Colonic mucosa (tissue), 4 donors: ENCODE data around the gene CALY. TPM values are rescaled to one million over a fixed set of nuclear protein-coding genes. Genes with fewer than 3 reads are reported as not detected.

Experiments used
- DNase-seq: peaks from one replicate; pipeline ENCODE4 v3.0.0-alpha.2; 2020
- H3K27ac ChIP-seq: fragments of 200-600 bp; one replicate; pipeline ENCODE4 v1.8.0; 2021
- H3K27me3 ChIP-seq: fragments of 200-600 bp; one replicate; pipeline ENCODE4 v1.8.0; 2021
- H3K36me3 ChIP-seq: fragments of 200-600 bp; one replicate; pipeline ENCODE4 v1.8.0; 2021
- H3K4me1 ChIP-seq: fragments of 200-600 bp; one replicate; pipeline ENCODE4 v1.8.0; 2021; ENCODE audit warnings: mild to moderate bottlenecking
- H3K4me3 ChIP-seq: fragments of 200-600 bp; one replicate; pipeline ENCODE4 v1.8.0; 2021
- H3K9ac ChIP-seq, 2 donors: one replicate each; pipeline ENCODE4 v1.7.0; 2013; ENCODE audit warnings: control low read depth in 2 of 2, low read depth in 2 of 2, low read length in 2 of 2
- H3K9me3 ChIP-seq: fragments of 200-600 bp; one replicate; pipeline ENCODE4 v1.8.0; 2021
- intact Hi-C: fragments of 100-400 bp; cut with DNase I; formaldehyde crosslinking; loops from one replicate; pipeline ENCODE4 v1.14.1; 2022
- total RNA-seq, 2 donors: library from RNA; stranded (reverse); fragmentation: NEBNext Ultra II Directional in 1 of 2; extraction: Animal tissue kit (Norgen Biotek cat#: 25700) in 1 of 2; gene quantifications; one replicate each; pipeline ENCODE4 v1.2.1, GENCODE V29; 2021
- TF ChIP-seq, protein P1 (sequence below): fragments of 200-600 bp; IDR thresholded peaks from one replicate; pipeline ENCODE4 v1.8.0; 2022; ENCODE audit warnings: antibody characterized with exemption, mild to moderate bottlenecking
- donor health status: healthy.
- donor health status: DM: no; HTN: no; CAD: no.
- donor health status: DM: no; HTN: no; CAD: no.

Gene CALY
- total RNA-seq, 2 donors from 2014 or later = 1.6 TPM; not detected in 1

DNA sequence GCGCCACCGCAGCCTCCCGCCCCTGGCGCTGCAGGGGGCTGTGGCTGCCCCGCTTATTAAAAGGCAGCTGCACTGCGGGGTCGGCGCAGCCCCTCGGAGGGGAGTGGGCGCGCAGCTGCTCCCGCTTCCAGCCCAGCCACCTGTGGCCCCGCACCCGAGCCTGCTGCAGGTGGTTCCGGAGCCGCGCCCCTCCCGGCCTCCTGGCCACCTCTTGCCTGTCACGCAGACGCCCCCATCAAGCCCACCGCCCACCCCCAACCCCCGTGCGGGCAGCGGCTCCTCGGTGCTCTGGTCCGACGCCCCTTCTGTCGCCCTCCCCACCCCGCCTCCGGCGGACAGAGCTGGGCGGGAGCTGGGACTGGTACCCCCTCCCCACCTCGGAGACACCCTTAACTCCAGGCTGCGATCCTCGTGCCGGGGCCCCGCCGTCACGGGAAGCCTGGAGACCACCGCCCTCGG, 549 bp downstream of the CALY start:
- Histone ChIP-seq H3K27me3 (peaks cover 31% of the 10 kb centered on the region), H3K36me3 (no peaks in the 10 kb centered on the region), H3K27ac (no peak overlapping the region), H3K9me3 (no peaks in the 10 kb centered on the region), H3K4me3 (peak overlapping the region; percentile 30), H3K9ac (no peak overlapping the region), H3K4me1 (no peaks in the 10 kb centered on the region)
- TF ChIP-seq, protein P1, sequence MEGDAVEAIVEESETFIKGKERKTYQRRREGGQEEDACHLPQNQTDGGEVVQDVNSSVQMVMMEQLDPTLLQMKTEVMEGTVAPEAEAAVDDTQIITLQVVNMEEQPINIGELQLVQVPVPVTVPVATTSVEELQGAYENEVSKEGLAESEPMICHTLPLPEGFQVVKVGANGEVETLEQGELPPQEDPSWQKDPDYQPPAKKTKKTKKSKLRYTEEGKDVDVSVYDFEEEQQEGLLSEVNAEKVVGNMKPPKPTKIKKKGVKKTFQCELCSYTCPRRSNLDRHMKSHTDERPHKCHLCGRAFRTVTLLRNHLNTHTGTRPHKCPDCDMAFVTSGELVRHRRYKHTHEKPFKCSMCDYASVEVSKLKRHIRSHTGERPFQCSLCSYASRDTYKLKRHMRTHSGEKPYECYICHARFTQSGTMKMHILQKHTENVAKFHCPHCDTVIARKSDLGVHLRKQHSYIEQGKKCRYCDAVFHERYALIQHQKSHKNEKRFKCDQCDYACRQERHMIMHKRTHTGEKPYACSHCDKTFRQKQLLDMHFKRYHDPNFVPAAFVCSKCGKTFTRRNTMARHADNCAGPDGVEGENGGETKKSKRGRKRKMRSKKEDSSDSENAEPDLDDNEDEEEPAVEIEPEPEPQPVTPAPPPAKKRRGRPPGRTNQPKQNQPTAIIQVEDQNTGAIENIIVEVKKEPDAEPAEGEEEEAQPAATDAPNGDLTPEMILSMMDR = no peak
- DNase-seq = no peak
- intact Hi-C loops = no loop called here

DNA sequence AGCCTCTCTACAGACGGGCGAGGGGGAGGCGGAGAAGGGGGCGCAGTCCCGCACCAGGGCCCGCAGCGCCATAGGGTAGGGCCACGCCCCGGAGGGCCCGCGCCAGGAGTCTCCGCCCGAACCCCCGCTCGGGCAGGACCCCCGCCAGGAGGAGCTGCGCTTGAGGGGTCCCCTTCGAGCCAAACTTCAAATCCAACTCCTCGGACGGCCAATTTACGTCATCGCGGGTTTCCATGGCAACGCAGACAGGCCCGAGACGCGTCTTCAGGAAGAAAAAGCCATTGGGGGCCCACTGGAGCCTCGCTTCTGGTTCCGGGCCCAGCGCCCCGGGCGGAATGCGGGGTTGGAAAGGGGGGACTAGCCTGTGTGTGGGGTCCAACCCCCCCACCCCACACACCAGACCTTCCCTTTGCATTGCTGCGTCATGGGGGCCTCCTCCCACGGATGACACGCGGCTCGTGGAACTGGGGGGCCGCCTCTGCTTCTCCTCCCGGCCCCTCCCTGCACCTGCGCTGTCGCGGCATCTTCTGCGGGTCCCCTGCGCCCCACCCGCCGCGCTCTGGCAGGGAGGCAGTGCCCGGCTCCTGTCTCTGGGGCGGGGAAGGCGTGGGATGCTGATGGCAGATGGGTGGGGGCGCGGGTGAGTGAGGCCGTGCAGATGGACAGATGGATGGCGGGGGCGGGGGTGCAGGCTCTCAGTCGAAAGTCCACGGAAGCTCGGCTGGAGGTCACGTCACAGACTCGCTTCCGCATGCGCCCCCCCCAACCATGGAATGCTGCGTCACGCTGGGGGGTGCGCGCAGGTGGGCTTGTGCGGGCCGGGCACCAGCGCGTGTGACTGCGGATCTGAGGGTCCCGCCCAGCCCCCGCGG, 1.2 kb downstream of the CALY start:
- peak; percentile 44 for DNase-seq
- TF ChIP-seq, protein P1 = no peak
- peaks cover 31% of the 10 kb centered on the region for H3K27me3 ChIP-seq
- peak overlapping the region; percentile 30 for H3K4me3 ChIP-seq
- intact Hi-C loops = no loop called here
- H3K27ac ChIP-seq = no peak overlapping the region
- no peaks in the 10 kb centered on the region for H3K36me3 ChIP-seq
- no peaks in the 10 kb centered on the region for H3K9me3 ChIP-seq
- no peaks in the 10 kb centered on the region for H3K4me1 ChIP-seq
- H3K9ac ChIP-seq = peak overlapping the region in 1 of 2 donors; percentile 43

DNA sequence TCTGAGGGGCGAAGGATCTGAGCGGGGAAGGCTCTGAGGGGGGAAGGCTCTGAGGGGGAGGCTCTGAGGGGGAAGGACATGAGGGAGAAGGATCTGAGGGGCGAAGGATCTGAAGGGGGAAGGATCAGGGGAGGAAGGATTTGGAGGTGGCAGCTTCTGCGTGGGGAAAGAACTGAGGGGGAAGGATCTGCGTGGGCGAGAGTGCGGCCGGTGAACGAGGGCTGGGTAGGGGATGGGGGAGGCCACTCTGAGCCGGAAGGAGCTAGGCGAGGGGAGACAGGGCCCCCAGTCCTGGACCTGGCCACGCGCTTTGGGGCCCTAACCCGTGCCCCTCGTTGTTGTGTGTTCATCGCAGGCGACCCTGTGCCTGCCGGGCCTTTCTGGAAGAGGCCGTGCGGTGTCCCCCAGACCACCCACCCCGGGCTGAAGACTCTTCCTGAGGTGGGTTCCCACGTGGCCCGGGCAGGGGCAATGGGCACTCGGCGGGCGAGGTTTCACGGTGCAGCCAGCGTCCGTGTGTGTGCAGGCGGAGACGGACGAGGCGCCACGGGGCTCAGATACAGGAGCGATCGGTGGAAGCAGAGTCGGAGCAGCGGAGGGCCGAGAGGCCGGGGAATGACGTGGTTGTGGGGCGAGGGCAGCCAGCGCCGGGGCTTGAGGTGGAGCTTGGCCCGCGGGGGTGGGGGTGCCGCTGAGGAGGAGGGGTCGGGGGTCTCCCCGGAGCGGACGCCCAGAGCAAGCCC, 2.0 kb downstream of the CALY start:
- peaks cover 31% of the 10 kb centered on the region for H3K27me3 ChIP-seq
- TF ChIP-seq, protein P1 = no peak
- H3K27ac ChIP-seq = no peak overlapping the region

DNA sequence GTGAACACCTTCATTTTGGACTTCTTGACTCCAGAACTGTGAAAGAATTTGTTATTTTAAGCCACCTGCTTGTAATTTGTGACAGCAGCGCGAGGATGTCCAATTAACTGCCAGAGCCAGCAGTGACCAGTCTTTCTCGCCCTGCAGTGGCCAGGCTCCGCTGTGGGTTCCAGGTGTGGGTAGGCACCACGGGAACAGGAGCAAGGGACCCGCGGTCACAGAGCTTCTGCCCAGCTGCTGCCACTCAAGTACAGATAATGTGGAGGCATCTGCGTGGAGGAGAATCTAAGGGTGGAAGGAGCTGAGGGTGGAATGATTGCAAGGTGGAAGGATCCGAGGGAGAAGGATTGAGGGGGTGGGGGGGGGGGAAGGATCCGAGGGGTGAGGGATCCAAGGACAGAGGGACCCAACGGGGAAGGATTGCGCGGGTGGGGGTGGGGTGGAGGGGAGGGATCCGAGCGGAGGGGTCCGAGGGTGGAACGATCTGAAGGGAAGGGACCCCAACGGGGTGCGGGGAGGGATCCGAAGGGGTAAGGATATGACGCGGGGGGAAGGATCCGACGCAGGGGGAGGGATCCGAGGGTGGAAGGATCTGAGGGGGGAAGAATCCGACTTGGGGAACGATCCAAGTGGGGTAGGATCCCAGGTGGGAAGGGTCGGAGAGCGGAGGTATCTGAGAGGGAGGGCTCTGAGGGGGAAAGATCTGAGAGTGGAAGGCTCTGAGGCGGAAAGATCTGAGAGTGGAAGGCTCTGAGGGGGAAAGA, 3.6 kb downstream of the CALY start:
- H3K4me1 ChIP-seq = no peaks in the 10 kb centered on the region
- no peak overlapping the region for H3K4me3 ChIP-seq
- no peak overlapping the region for H3K9ac ChIP-seq
- no peaks in the 10 kb centered on the region for H3K36me3 ChIP-seq
- H3K27me3 ChIP-seq = peaks cover 41% of the 10 kb centered on the region
- H3K9me3 ChIP-seq = no peaks in the 10 kb centered on the region
- H3K27ac ChIP-seq = no peak overlapping the region
- TF ChIP-seq, protein P1 = no peak
- no peak for DNase-seq
- intact Hi-C loops = no loop called here

More for the DNA sequence above, 2.0 kb downstream of the CALY start:
- H3K4me3 ChIP-seq = peak overlapping the region; percentile 30
- H3K36me3 ChIP-seq = no peaks in the 10 kb centered on the region
- no peaks in the 10 kb centered on the region for H3K9me3 ChIP-seq
- H3K4me1 ChIP-seq = no peaks in the 10 kb centered on the region
- H3K9ac ChIP-seq = no peak overlapping the region
- no peak for DNase-seq
- intact Hi-C loops = no loop called here
